WTC11 (cell line): ENCODE data around the gene TMC1. TPM values are rescaled to one million over a fixed set of nuclear protein-coding genes. Genes with fewer than 3 reads are reported as not detected.

Experiments
- ATAC-seq: fragments of 200-7000 bp; cut with Tn5 transposase; 2 replicates; pipeline ENCODE4 v1.10.0; 2021; ENCODE audit warnings: mild to moderate bottlenecking, moderate library complexity
- CTCF ChIA-PET: fragments of 300-600 bp; sonication (Branson Sonifier 250); formaldehyde crosslinking; loops from one replicate; lab custom pipeline; 2021; ENCODE audit warnings: antibody characterized with exemption; lab: Charles Lee
- POLR2A ChIA-PET: fragments of 350-600 bp; sonication (Branson Sonifier 250); formaldehyde crosslinking; loops from one replicate; lab custom pipeline; 2021; ENCODE audit warnings: antibody characterized with exemption; lab: Charles Lee
- DNase-seq: peaks from one replicate; pipeline ENCODE4 v3.0.0; 2021; ENCODE audit warnings: low spot score
- H3K27ac Mint-ChIP-seq: 2 replicates; pipeline ENCODE4 v1.8.0; 2021; ENCODE audit warnings: mixed read lengths
- H3K27me3 Mint-ChIP-seq: 2 replicates; pipeline ENCODE4 v1.8.0; 2021; ENCODE audit warnings: low read depth, mild to moderate bottlenecking, moderate library complexity, mixed read lengths
- H3K36me3 Mint-ChIP-seq: 2 replicates; pipeline ENCODE4 v1.8.0; 2021; ENCODE audit warnings: mixed read lengths
- H3K4me1 Mint-ChIP-seq: 2 replicates; pipeline ENCODE4 v1.8.0; 2022; ENCODE audit warnings: mixed read lengths
- H3K4me3 Mint-ChIP-seq: 2 replicates; pipeline ENCODE4 v1.8.0; 2021; ENCODE audit warnings: mild to moderate bottlenecking, moderate library complexity, mixed read lengths
- H3K9me3 Mint-ChIP-seq: 2 replicates; pipeline ENCODE4 v1.8.0; 2021; ENCODE audit warnings: mixed read lengths
- ATF3 ChIP-seq: sonication (generic); formaldehyde crosslinking; conservative IDR thresholded peaks from 2 replicates; pipeline ENCODE4 v1.8.1; 2022; ENCODE audit warnings: mild to moderate bottlenecking, missing genetic modification reagents
- CREB1 ChIP-seq: sonication (generic); formaldehyde crosslinking; IDR thresholded peaks from 2 replicates; pipeline ENCODE4 v1.8.0; 2023; ENCODE audit warnings: mild to moderate bottlenecking, missing genetic modification reagents
- E2F4 ChIP-seq: sonication (generic); formaldehyde crosslinking; IDR thresholded peaks from 2 replicates; pipeline ENCODE4 v1.8.1; 2022; ENCODE audit warnings: low read depth, mild to moderate bottlenecking, moderate library complexity, missing genetic modification reagents, borderline replicate concordance
- ERG ChIP-seq: fragments of 250-450 bp; sonication (Bioruptor Pico); IDR thresholded peaks from 2 replicates; pipeline ENCODE4 v1.8.0; 2021; ENCODE audit warnings: mild to moderate bottlenecking
- ETV6 ChIP-seq: sonication (generic); formaldehyde crosslinking; IDR thresholded peaks from 2 replicates; pipeline ENCODE4 v1.8.1; 2022; ENCODE audit warnings: mild to moderate bottlenecking, missing genetic modification reagents
- FOXJ3 ChIP-seq: sonication (generic); formaldehyde crosslinking; IDR thresholded peaks from 2 replicates; pipeline ENCODE4 v1.9.0; 2021; ENCODE audit warnings: missing genetic modification reagents, mild to moderate bottlenecking, borderline replicate concordance
- FOXP1 ChIP-seq: sonication (generic); formaldehyde crosslinking; IDR thresholded peaks from 2 replicates; pipeline ENCODE4 v1.8.0; 2022; ENCODE audit warnings: missing genetic modification reagents, mild to moderate bottlenecking, moderate library complexity, borderline replicate concordance
- GABPB1 ChIP-seq: sonication (generic); formaldehyde crosslinking; IDR thresholded peaks from 2 replicates; pipeline ENCODE4 v1.8.1; 2023; ENCODE audit warnings: mild to moderate bottlenecking, missing genetic modification reagents
- JAZF1 ChIP-seq: fragments of 250-450 bp; sonication (Bioruptor Pico); IDR thresholded peaks from 2 replicates; pipeline ENCODE4 v1.9.0; 2021; ENCODE audit warnings: moderate library complexity, mild to moderate bottlenecking, inconsistent platforms
- NR2C2 ChIP-seq: sonication (generic); formaldehyde crosslinking; IDR thresholded peaks from 2 replicates; pipeline ENCODE4 v1.8.0; 2022; ENCODE audit warnings: mild to moderate bottlenecking, missing genetic modification reagents
- PRRX2 ChIP-seq: fragments of 250-450 bp; sonication (Bioruptor Pico); IDR thresholded peaks from 2 replicates; pipeline ENCODE4 v1.8.0; 2021; ENCODE audit warnings: mild to moderate bottlenecking
- USF2 ChIP-seq: sonication (generic); formaldehyde crosslinking; IDR thresholded peaks from 2 replicates; pipeline ENCODE4 v1.8.1; 2023; ENCODE audit warnings: mild to moderate bottlenecking, missing genetic modification reagents, moderate library complexity
- ZMAT4 ChIP-seq: fragments of 250-450 bp; sonication (Bioruptor Pico); IDR thresholded peaks from 2 replicates; pipeline ENCODE4 v1.9.0; 2021; ENCODE audit warnings: mild to moderate bottlenecking
- ZNF317 ChIP-seq: sonication (generic); formaldehyde crosslinking; IDR thresholded peaks from 2 replicates; pipeline ENCODE4 v1.8.1; 2023; ENCODE audit warnings: low read depth, mild to moderate bottlenecking, moderate library complexity, missing genetic modification reagents, borderline replicate concordance
- ZNF425 ChIP-seq: fragments of 250-450 bp; sonication (Bioruptor Pico); conservative IDR thresholded peaks from 2 replicates; pipeline ENCODE4 v1.9.0; 2021; ENCODE audit warnings: mild to moderate bottlenecking
- total RNA-seq: library from RNA; stranded (reverse); gene quantifications from 3 replicates; pipeline ENCODE4 v1.2.3, GENCODE V29; 2021
- TF ChIP-seq, protein P1 (sequence below): sonication (generic); formaldehyde crosslinking; IDR thresholded peaks from 2 replicates; pipeline ENCODE4 v1.8.0; 2022; ENCODE audit warnings: missing genetic modification reagents

TMC1 gene
- total RNA-seq, 1 experiment from 2014 or later = 0.31 TPM

DNA sequence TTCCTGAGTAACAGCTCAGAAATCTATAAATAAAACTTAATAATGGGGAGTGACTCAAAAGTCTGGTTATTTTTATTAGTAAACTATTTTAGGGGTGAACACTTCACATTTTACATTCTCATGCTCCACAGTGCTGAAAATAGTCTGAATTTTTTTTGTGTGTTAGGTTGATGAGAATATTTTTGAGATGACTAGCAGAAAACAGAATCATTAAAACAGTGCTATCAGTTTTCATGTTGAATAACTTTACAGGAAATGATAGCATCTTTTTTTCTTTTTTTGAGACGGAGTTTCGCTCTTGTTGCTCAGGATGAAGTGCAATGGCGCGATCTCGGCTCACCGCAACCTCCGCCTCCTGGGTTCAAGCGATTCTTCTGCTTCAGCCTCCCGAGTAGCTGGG lies 60.3 kb downstream of the TMC1 start (continued):
- TF ChIP-seq, protein P1, sequence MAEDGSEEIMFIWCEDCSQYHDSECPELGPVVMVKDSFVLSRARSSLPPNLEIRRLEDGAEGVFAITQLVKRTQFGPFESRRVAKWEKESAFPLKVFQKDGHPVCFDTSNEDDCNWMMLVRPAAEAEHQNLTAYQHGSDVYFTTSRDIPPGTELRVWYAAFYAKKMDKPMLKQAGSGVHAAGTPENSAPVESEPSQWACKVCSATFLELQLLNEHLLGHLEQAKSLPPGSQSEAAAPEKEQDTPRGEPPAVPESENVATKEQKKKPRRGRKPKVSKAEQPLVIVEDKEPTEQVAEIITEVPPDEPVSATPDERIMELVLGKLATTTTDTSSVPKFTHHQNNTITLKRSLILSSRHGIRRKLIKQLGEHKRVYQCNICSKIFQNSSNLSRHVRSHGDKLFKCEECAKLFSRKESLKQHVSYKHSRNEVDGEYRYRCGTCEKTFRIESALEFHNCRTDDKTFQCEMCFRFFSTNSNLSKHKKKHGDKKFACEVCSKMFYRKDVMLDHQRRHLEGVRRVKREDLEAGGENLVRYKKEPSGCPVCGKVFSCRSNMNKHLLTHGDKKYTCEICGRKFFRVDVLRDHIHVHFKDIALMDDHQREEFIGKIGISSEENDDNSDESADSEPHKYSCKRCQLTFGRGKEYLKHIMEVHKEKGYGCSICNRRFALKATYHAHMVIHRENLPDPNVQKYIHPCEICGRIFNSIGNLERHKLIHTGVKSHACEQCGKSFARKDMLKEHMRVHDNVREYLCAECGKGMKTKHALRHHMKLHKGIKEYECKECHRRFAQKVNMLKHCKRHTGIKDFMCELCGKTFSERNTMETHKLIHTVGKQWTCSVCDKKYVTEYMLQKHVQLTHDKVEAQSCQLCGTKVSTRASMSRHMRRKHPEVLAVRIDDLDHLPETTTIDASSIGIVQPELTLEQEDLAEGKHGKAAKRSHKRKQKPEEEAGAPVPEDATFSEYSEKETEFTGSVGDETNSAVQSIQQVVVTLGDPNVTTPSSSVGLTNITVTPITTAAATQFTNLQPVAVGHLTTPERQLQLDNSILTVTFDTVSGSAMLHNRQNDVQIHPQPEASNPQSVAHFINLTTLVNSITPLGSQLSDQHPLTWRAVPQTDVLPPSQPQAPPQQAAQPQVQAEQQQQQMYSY (CRISPR knock-in tag) = no peak
- TF ChIP-seq ATF3 (no peak), FOXP1 (no peak), FOXJ3 (CRISPR knock-in tag) (no peak)
- TF ChIP-seq, all 79 proteins: peak for 0

DNA sequence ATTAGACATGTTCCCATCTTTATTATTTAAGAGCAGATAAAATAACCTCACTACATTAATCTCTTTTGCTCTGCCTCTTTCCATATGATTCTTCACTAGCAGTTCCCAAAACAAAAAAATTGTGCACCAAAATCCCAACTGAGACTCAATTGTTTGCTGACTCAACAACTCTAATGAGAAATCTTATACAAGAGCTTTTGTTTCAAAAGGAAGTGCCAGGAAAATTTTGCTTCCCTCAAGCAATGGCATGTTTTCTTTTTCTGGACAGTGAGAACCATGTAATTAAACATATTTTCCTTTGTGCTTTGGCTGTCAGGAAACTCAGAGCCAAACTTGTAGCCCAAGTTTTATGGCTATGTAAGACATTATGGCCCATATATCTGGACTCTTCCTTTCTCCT lies 62.0 kb downstream of the TMC1 start:
- ATAC-seq = no peak
- POLR2A ChIA-PET = no interaction called here

GRCh38 chr9:72586388-72587130 lies 65.2 kb downstream of the TMC1 start:
- H3K27ac Mint-ChIP-seq = no peak overlapping the region
- no peak overlapping the region for H3K4me3 Mint-ChIP-seq
- H3K4me1 Mint-ChIP-seq = peaks cover 3% of the 10 kb centered on the region; the same call in 1 of the 2 replicates
- no peak for DNase-seq
- no peaks in the 10 kb centered on the region for H3K36me3 Mint-ChIP-seq
- ATAC-seq = no peak
- ChIA-PET CTCF (no interaction called here), POLR2A (interaction anchor here (0.6 kb wide), 1 partner anchor 633 kb away, joined by 3 read pairs; no protein-coding TSS in a partner anchor)
- no peaks in the 10 kb centered on the region for H3K9me3 Mint-ChIP-seq
- H3K27me3 Mint-ChIP-seq = no peaks in the 10 kb centered on the region
- TF ChIP-seq ERG (no peak), GABPB1 (CRISPR knock-in tag) (no peak), PRRX2 (CRISPR knock-in tag) (no peak), ZMAT4 (no peak), ZNF317 (CRISPR knock-in tag) (no peak), E2F4 (CRISPR knock-in tag) (no peak), FOXJ3 (CRISPR knock-in tag) (no peak), ETV6 (no peak), ZNF425 (no peak), NR2C2 (CRISPR knock-in tag) (no peak), CREB1 (no peak), JAZF1 (CRISPR knock-in tag) (no peak)

More for the DNA sequence above, 62.0 kb downstream of the TMC1 start:
- no peak for DNase-seq
- CTCF ChIA-PET = no interaction called here
- H3K36me3 Mint-ChIP-seq = no peaks in the 10 kb centered on the region
- H3K9me3 Mint-ChIP-seq = no peaks in the 10 kb centered on the region
- H3K4me1 Mint-ChIP-seq = no peaks in the 10 kb centered on the region
- no peak for TF ChIP-seq ERG
- TF ChIP-seq USF2 (CRISPR knock-in tag) = no peak
- no peak for TF ChIP-seq ATF3
- TF ChIP-seq, all 79 proteins: peak for 0
- Mint-ChIP-seq H3K27ac (no peak overlapping the region), H3K4me3 (no peak overlapping the region), H3K27me3 (no peaks in the 10 kb centered on the region)
